Testis (tissue), 2 donors: Measurements from ENCODE around the gene TCF20.

ENCODE experiments used
- CTCF ChIP-seq, 3 experiments: fragments of 450-650 bp in 2 of 3; fragments of 200-600 bp in 1 of 3; sonication (generic) in 1 of 3; IDR thresholded peaks; one replicate each; pipeline ENCODE4 v1.5.1; 2016 to 2019; ENCODE audit warnings: antibody characterized with exemption in 3 of 3, mild to moderate bottlenecking in 2 of 3, moderate library complexity in 1 of 3
- POLR2A ChIP-seq: fragments of 450-650 bp; IDR thresholded peaks from one replicate; pipeline ENCODE4 v1.6.1; 2017; ENCODE audit warnings: antibody characterized with exemption, mild to moderate bottlenecking, moderate library complexity

- TF ChIP-seq CTCF (IDR thresholded peaks at IDR 0.05) (no peak), POLR2A (no peak)
Measured at GRCh38 chr22:42286205-42286604, 15.8 kb upstream of the TCF20 start.
